SH-SY5Y (cell line): ENCODE measurements around the gene ITCH.

Source experiments
- GATA2 ChIP-seq: IDR thresholded peaks from 2 replicates; pipeline ENCODE4 v1.6.1; 2011; ENCODE audit warnings: mild to moderate bottlenecking, low read depth, low read length
- GATA3 ChIP-seq: IDR thresholded peaks from 2 replicates; pipeline ENCODE4 v1.6.1; 2011; ENCODE audit warnings: low read depth, mild to moderate bottlenecking, low read length, moderate library complexity

Gene ITCH

GRCh38 chr20:34433391-34433790, 70.3 kb downstream of the ITCH start:
- TF ChIP-seq GATA3 (no peak), GATA2 (no peak)

- TF ChIP-seq GATA2 (no peak), GATA3 (no peak)
Measured at GRCh38 chr20:34435589-34435988, 72.5 kb downstream of the ITCH start.

- TF ChIP-seq GATA3: no peak
- no peak for TF ChIP-seq GATA2
Measured at GRCh38 chr20:34437330-34437986, 74.4 kb downstream of the ITCH start.

- TF ChIP-seq GATA2 (no peak), GATA3 (no peak)
Measured at GRCh38 chr20:34439168-34439567, 76.1 kb downstream of the ITCH start.

- TF ChIP-seq GATA3 (no peak), GATA2 (no peak)
Measured at GRCh38 chr20:34443546-34443945, 80.5 kb downstream of the ITCH start.

GRCh38 chr20:34445177-34446065, 82.3 kb downstream of the ITCH start:
- TF ChIP-seq GATA3 (no peak), GATA2 (no peak)

GRCh38 chr20:34448517-34448916, 85.4 kb downstream of the ITCH start:
- TF ChIP-seq GATA2 (no peak), GATA3 (no peak)

GRCh38 chr20:34449674-34450592, 86.9 kb downstream of the ITCH start:
- TF ChIP-seq GATA3: no peak
- no peak for TF ChIP-seq GATA2

- TF ChIP-seq GATA2 (no peak), GATA3 (no peak)
Measured at GRCh38 chr20:34452281-34452982, 89.4 kb downstream of the ITCH start.

- TF ChIP-seq GATA2: no peak
- no peak for TF ChIP-seq GATA3
Measured at GRCh38 chr20:34458631-34459030, 95.6 kb downstream of the ITCH start.

GRCh38 chr20:34459209-34459897, 96.3 kb downstream of the ITCH start:
- TF ChIP-seq GATA3 (no peak), GATA2 (no peak)

- TF ChIP-seq GATA2: no peak
- no peak for TF ChIP-seq GATA3
Measured at GRCh38 chr20:34461779-34462087, 98.7 kb downstream of the ITCH start.

- no peak for TF ChIP-seq GATA2
- TF ChIP-seq GATA3: no peak
Measured at GRCh38 chr20:34468951-34469350, 105.9 kb downstream of the ITCH start.
